Measurements from ENCODE around the gene ASCC3. TPM values are rescaled to one million over a fixed set of nuclear protein-coding genes. Genes with fewer than 3 reads are reported as not detected.

ASCC3 gene
- total RNA-seq, 6 experiments from 2014 or later: 96.1 to 101 (median 97.8) TPM

DNA sequence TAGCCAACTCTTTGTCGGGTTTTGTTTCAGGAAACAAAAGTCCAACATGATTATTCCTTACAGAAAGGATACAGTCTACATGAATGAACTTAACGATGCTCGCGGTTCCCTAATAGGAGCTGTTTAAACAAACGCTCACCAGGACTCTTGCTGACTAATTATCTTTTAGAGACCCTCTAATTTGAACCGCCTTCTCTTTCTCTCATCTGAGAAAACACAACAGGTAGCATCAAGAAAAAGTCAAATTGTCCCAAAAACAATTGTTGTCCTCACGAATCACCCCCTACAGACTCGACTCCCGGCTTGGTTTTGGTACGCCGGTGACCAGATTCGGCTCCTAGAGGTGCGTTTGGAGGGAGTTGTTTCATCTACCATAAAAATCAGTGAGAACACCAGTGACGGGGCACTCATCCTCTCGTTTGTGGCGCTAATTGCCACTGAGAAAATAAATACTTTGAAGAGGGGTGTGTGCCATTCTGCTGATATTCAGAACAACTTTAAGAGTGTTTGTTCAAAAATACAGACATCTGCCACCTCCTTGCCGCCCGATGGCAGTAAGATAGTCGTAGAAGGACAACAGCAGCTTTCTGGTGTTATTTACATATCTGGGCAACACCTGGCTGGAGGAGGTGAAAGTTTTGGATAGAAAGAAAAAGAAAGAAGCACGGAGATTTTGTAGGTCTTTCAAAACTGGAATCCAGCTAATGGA is 415.3 kb downstream of the ASCC3 start:
- TF ChIP-seq, protein P1, sequence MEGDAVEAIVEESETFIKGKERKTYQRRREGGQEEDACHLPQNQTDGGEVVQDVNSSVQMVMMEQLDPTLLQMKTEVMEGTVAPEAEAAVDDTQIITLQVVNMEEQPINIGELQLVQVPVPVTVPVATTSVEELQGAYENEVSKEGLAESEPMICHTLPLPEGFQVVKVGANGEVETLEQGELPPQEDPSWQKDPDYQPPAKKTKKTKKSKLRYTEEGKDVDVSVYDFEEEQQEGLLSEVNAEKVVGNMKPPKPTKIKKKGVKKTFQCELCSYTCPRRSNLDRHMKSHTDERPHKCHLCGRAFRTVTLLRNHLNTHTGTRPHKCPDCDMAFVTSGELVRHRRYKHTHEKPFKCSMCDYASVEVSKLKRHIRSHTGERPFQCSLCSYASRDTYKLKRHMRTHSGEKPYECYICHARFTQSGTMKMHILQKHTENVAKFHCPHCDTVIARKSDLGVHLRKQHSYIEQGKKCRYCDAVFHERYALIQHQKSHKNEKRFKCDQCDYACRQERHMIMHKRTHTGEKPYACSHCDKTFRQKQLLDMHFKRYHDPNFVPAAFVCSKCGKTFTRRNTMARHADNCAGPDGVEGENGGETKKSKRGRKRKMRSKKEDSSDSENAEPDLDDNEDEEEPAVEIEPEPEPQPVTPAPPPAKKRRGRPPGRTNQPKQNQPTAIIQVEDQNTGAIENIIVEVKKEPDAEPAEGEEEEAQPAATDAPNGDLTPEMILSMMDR (IDR thresholded peaks at IDR 0.05): no peak; the same call in 1 of the 2 replicates
- H3K27ac Mint-ChIP-seq: peak overlapping the region; percentile 93
- no peak for DNase-seq
- peak overlapping the region; percentile 96 for H3K4me3 Mint-ChIP-seq
- peaks cover 19% of the 10 kb centered on the region for H3K4me1 Mint-ChIP-seq (ENCODE audit: low read depth)
- peaks cover 2% of the 10 kb centered on the region; the same call in 1 of the 2 replicates for H3K27me3 Mint-ChIP-seq (ENCODE audit: insufficient read depth)
- peaks cover 29% of the 10 kb centered on the region for H3K36me3 Mint-ChIP-seq (ENCODE audit: low read depth)
- H3K9me3 Mint-ChIP-seq: no peaks in the 10 kb centered on the region

DNA sequence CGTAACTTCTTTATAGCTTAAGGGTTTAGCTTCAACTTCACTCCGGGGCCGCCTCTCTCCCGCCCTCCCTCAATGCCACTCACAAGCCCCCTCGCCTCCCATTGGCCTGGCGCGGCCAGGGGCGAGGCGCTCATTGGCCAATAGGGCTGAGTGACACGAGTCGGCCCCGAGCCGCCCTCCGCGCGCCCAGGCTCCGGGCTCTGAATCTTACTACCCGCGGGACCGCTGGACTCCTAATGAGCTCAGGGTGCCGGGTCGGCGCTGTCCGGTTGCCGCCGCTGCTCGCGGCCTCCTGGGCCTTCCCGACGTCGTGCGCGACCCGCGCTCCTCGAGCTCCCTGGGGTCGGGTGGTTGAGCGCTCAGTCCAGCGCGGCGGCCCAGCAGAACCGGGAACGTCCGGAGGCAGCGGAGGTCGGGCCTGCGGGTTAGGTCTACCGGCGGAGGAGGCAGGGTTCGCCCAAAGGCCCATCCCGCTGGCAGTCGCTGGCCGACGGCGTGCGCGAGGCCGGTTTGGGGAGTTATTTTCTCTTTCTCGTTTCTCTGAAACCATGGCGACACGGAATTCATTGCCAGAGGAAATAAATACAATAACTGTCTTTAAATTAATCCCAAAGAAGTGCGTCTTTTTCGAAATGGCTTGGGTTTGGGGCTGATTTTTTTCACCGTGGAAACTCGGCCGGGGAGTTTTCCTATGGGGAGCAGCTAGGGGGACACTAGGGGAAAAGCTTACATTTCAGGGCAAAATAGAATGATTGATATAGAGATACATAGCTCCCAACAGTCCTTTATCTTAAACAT is 416.0 kb downstream of the ASCC3 start, which contains the start of gene SIM1:
TSS of gene SIM1 (minus strand) at position 19 of the 798 bp plus-strand sequence. CDS start 1,453 bp downstream, outside the sequence.
- TF ChIP-seq, protein P1 (IDR thresholded peaks at IDR 0.05): no peak; the same call in 1 of the 2 replicates
- H3K27ac Mint-ChIP-seq: peak within 1 kb of the TSS; percentile 93

DNA sequence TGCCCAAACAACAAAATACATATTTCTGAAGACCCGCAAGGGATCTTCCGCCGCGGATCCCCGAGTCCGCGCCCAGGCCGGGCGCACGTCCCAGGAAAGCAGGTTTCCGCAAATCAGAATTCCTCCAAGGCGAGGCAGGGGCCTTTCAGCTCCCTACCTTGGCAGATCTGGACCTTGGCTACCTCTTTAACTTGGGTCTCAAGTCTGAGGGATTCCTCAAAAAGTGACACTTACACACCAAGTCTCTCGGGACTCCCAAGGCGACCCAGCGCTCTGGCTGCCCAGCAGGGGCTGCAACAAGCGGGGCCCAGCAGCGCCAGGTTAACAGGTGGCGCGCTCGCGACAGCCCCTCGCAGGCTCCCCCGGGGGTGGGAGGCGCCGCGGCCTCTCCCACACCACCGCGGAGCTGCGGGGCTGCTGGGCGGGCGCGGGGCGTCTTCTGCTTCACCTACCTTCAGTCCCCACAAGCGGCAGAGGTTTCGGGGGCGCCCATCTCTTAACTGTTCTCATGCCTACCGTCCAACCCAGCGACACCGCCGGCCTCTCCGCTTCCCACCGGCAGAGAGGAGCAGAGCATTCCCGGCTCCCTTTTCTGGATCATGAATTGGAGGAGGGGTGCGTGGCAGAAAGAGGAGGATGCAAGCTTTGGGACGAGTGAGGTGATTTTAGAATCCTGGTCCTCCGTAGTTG is 416.8 kb downstream of the ASCC3 start:
- no peak for DNase-seq
- H3K27ac Mint-ChIP-seq: peak overlapping the region; percentile 93
- peaks cover 34% of the 10 kb centered on the region for H3K36me3 Mint-ChIP-seq (ENCODE audit: low read depth)
- H3K9me3 Mint-ChIP-seq: no peaks in the 10 kb centered on the region
- TF ChIP-seq, protein P1 (IDR thresholded peaks at IDR 0.05): no peak
- H3K27me3 Mint-ChIP-seq (ENCODE audit: insufficient read depth): peaks cover 2% of the 10 kb centered on the region; the same call in 1 of the 2 replicates
- H3K4me1 Mint-ChIP-seq (ENCODE audit: low read depth): peaks cover 29% of the 10 kb centered on the region
- peak overlapping the region; percentile 96 for H3K4me3 Mint-ChIP-seq

More for the DNA sequence above, 416.0 kb downstream of the ASCC3 start, which contains the start of gene SIM1:
- Mint-ChIP-seq H3K4me1 (ENCODE audit: low read depth) (peaks cover 21% of the 10 kb centered on the region), H3K36me3 (ENCODE audit: low read depth) (peaks cover 34% of the 10 kb centered on the region), H3K27me3 (ENCODE audit: insufficient read depth) (peaks cover 2% of the 10 kb centered on the region; the same call in 1 of the 2 replicates), H3K4me3 (peak within 1 kb of the TSS; percentile 96), H3K9me3 (no peaks in the 10 kb centered on the region)
- peak; percentile 93 for DNase-seq

DNA sequence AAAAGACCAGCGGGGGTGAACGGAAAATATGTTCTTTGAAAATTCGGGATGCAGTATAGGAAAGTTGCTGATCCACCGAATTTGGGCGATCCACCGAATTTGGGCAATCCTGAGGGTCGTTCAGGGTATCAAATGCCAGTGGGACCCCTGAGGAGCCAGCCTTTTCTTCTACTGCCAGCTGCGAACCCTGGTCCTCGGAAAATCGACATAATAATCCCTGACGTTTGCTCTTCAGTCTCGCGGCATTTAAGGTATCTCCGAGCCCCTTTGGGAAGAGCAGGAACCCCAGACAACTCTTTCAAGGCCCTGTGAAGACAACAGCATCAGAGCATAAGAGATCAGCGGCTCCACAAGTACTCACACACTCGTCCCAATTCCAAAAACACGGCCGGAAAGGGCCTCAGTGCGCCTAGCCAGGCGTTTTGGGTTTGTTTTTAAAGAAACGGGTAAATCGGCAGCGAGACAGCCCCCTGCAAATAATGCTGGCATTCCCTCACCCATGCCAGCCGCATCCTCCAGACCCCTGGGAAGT is 417.4 kb downstream of the ASCC3 start:
- H3K4me3 Mint-ChIP-seq: peak overlapping the region; percentile 96
- H3K4me1 Mint-ChIP-seq (ENCODE audit: low read depth): peaks cover 35% of the 10 kb centered on the region
- DNase-seq: no peak
- H3K27ac Mint-ChIP-seq: peak overlapping the region; percentile 93
- H3K36me3 Mint-ChIP-seq (ENCODE audit: low read depth): peaks cover 40% of the 10 kb centered on the region
- H3K27me3 Mint-ChIP-seq (ENCODE audit: insufficient read depth): peaks cover 2% of the 10 kb centered on the region; the same call in 1 of the 2 replicates
- TF ChIP-seq, protein P1 (IDR thresholded peaks at IDR 0.05): no peak
- no peaks in the 10 kb centered on the region for H3K9me3 Mint-ChIP-seq
